HuH-7.5 (cell line): ENCODE results near the gene KLRG1.

Experiments used
- DNase-seq: peaks from one replicate; pipeline ENCODE4 v3.0.0; 2011; ENCODE audit warnings: low spot score

The KLRG1 gene

GRCh38 chr12:9040484-9041186 is 51.3 kb downstream of the KLRG1 start:
- DNase-seq = no peak

DNA sequence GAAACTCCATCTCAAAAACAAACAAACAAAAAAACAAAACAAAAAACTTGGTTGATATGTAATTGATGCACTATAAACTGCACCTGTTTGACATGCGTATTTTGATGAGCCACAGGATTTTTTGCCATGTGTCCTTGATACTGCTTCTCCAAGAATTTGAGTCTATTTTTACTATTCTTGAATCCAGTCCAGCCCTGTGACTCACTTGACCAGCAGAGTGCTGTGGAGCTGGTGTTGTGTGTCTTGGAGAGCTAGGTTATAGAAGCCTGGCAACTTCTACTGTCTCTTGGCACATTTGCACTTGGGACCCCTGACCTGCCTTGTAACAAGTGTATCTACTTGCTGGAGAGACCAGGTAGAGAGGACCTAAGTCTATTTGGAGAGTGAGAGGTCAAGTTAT is 52.0 kb downstream of the KLRG1 start:
- no peak for DNase-seq

- no peak for DNase-seq
These were observed 54.4 kb downstream of the KLRG1 start for GRCh38 chr12:9043766-9044165.

DNA sequence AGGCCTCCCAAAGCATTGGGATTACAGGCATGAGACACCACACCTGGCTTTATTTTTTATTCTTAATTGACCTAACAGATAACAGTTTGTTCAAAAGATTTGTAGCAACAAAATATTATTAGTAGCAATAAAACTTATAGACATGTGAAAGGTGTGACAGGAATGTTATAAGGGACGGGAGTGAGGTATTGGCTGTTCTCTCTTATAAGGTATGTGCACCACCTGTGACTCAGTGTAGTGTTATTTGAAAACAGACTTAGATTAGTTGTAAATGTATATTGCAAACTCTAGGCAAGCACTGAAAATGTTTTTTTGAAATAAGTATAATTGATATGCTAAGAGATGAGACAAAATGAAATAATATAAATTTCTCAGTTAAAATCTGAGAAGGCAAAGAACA is 57.8 kb downstream of the KLRG1 start:
- DNase-seq = no peak

DNA sequence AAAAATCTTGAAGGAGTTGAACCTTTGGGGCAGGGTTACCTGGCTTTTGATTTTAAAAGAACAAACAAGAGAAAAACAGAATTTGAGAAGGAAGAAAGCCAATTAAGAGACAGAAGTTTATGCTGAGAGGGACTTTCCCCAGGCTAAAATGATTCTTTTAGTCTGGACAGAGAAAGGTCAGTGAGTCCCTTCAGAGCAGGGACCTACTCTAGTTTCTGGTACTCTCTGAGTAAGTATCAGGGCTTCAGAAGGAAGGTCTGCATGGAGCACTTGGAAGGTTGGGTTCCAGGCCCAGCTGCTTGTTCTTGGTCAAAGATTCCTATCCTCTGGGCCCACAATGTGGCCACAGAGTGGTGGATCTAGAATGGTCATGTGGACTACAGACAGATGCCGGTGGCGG is 59.6 kb downstream of the KLRG1 start:
- no peak for DNase-seq

DNA sequence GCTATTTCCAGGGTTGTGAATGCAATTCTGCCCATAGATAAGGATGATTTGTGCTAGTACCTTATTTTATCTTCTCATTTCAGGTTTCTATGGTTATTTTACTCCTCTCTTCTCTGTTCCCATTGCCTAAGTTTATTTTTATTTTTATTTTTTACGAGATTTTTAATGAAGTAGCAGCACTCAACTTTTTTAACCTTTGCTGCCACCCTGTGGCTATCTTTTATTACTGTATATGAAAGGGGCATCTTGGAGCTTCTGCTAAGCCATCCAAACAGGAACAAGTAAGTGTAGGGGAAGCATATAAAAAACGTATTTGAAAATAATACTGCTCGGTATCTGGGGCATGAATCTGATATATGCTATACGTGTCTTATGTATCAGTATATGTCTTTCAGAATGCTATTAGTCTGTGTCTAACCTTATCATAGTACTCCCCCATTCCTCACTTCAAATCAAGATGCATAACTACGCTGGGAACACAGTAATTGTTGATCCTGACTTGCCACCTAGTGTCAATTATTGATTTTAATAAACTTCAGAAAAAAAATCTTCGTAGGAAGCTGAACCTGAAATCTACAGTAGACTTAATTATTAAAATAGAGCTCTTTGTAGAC is 60.3 kb downstream of the KLRG1 start:
- no peak for DNase-seq

DNA sequence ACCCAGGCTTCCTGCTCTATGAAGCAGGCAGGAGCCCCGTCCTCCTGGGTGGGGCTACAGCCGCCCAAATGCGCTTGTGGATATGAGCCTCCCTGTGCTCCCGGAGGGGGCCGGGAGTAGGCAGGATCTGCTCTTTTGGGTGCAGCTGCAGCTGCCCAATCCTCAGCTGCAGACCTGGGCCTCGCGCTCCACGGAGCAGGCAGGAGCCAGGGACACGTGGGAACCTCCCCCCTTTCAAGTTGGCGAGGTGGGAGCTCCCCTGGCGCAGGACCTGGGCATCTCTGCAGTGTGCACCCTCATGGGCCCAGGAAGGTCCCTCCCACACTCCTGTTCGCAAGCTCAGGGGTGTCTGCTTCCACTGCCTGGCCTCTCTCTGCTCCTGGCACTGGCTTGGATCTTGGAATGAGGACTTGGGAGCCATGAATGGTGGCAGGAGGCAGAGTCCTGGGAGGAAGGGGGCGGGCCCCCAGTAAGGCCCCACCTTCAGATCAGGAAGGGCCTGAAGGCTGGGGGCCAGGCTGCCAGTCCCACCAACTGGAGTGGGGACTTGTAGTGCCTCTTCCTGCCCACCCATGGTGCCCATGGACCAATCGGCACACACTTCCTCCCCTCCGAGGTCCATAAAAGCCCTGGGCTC is 61.3 kb downstream of the KLRG1 start:
- no peak for DNase-seq

- DNase-seq = no peak
These were observed 61.8 kb downstream of the KLRG1 start for GRCh38 chr12:9051158-9051550.

DNA sequence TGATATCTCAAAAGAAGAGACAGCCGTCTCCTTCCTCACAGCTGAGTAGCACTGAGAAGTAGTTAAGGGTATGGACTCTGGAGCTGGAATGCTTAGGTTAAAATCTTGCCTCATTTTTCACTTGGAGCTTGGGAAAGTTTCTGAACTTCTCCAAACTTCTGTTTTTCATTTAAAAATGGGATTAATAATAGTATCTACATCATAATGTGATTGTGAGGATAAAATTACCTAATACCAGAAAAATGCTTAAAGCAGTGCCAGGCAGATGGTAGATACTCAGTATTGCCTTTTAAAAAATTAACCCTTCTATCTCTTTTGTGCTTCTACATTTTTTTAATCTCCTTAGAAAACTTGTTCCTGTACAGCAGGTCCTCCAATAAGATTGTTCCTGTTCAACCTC is 63.3 kb downstream of the KLRG1 start:
- DNase-seq = no peak
